HepG2 (cell line): ENCODE data around the gene GPBP1. TPM values are rescaled to one million over a fixed set of nuclear protein-coding genes. Genes with fewer than 3 reads are reported as not detected.

Source experiments
- ATAC-seq: fragments of 200-7000 bp; cut with Tn5 transposase; 3 replicates; pipeline ENCODE4 v1.9.1; 2020; ENCODE audit warnings: mild to moderate bottlenecking, moderate library complexity
- BruUV-seq: library from RNA; stranded (reverse); fragments of 400-500 nt; replicated peaks from 2 replicates; lab custom pipeline; 2021; lab: Mats Ljungman, UMichigan
- CTCF ChIA-PET: fragments of 300-600 bp; formaldehyde crosslinking; extraction: SDS; loops from one replicate; lab custom pipeline; 2021; ENCODE audit warnings: low total read pairs, inconsistent platforms, low intra/inter-chr PET ratio; lab: Yijun Ruan, JAX
- POLR2A ChIA-PET: fragments of 350-600 bp; sonication (Branson Sonifier 250); formaldehyde crosslinking; loops from one replicate; lab custom pipeline; 2020; ENCODE audit warnings: antibody characterized with exemption, inconsistent platforms; lab: Yijun Ruan, JAX
- DNase-seq: peaks from one replicate; pipeline ENCODE4 v3.0.0-alpha.2; 2015; ENCODE audit warnings: low spot score
- FAIRE-seq: peaks from 3 replicates; lab custom pipeline; 2011; peaks lifted over from hg19 to GRCh38; lab: Jason Lieb, UNC
- H2AFZ ChIP-seq: one replicate; pipeline ENCODE4 v1.6.1; 2011; ENCODE audit warnings: low read length, inconsistent platforms
- H3K27ac ChIP-seq: fragments of 300-600 bp; 3 replicates; pipeline ENCODE4 v1.8.0; 2011; ENCODE audit warnings: mixed run types, mild to moderate bottlenecking, mixed read lengths, low read length, inconsistent platforms; ENCODE audit not compliant: insufficient read depth; ENCODE audit errors: extremely low read length
- H3K27me3 ChIP-seq, 2 experiments: fragments of 200-600 bp in 1 of 2; 2 replicates in 1 of 2; 3 replicates in 1 of 2; pipeline versions ENCODE4 v1.6.0 to v1.8.0; 2011; ENCODE audit warnings: low read length in 2 of 2, mild to moderate bottlenecking in 2 of 2, moderate library complexity in 2 of 2, inconsistent platforms in 1 of 2; ENCODE audit not compliant: insufficient read depth in 2 of 2, control insufficient read depth in 1 of 2
- H3K36me3 ChIP-seq, 2 experiments: fragments of 200-600 bp in 1 of 2; replicated peaks in 1 of 2; 2 replicates in 1 of 2; 3 replicates in 1 of 2; pipeline versions ENCODE4 v1.5.1 to v1.8.0; 2011; ENCODE audit warnings: low read length in 2 of 2, inconsistent platforms in 1 of 2; ENCODE audit not compliant: insufficient read depth in 2 of 2, control insufficient read depth in 1 of 2
- H3K4me1 ChIP-seq: 2 replicates; pipeline ENCODE4 v1.5.1; 2012; ENCODE audit warnings: low read length, inconsistent platforms; ENCODE audit not compliant: insufficient read depth
- H3K4me2 ChIP-seq: 2 replicates; pipeline ENCODE4 v1.6.0; 2011; ENCODE audit warnings: low read depth, low read length, inconsistent platforms
- H3K4me3 ChIP-seq, 3 experiments: fragments of 200-600 bp in 1 of 3; sonication (generic), shearing (Covaris generic) in 1 of 3; replicated peaks in 1 of 3; 2 replicates each; pipeline ENCODE4 v1.5.1; 2011 to 2016; ENCODE audit warnings: low read length in 3 of 3, inconsistent platforms in 2 of 3, low read depth in 2 of 3, mild to moderate bottlenecking in 2 of 3, control low read depth in 1 of 3, mixed read lengths in 1 of 3; ENCODE audit not compliant: insufficient read depth in 1 of 3
- H3K79me2 ChIP-seq: one replicate; pipeline ENCODE4 v1.6.1; 2011; ENCODE audit warnings: low read length, inconsistent platforms; ENCODE audit not compliant: insufficient read depth
- H3K9ac ChIP-seq: 2 replicates; pipeline ENCODE4 v1.6.0; 2011; ENCODE audit warnings: mild to moderate bottlenecking, low read depth, low read length, inconsistent platforms; ENCODE audit not compliant: insufficient read depth
- H3K9me3 ChIP-seq: 2 replicates; pipeline ENCODE4 v1.5.1; 2012; ENCODE audit warnings: mild to moderate bottlenecking, low read length
- H4K20me1 ChIP-seq: 2 replicates; pipeline ENCODE4 v1.6.0; 2011; ENCODE audit warnings: inconsistent platforms, mild to moderate bottlenecking, low read length, moderate library complexity; ENCODE audit not compliant: insufficient read depth
- ARID3A ChIP-seq: IDR thresholded peaks from 2 replicates; pipeline ENCODE4 v1.6.1; 2012; ENCODE audit warnings: low read depth, low read length, improper control_type of control experiment
- ARID5B ChIP-seq: IDR thresholded peaks from 2 replicates; pipeline ENCODE4 v1.4.0; 2020; ENCODE audit warnings: mild to moderate bottlenecking, missing genetic modification reagents
- RBM22 ChIP-seq: fragments of 200-400 bp; formaldehyde crosslinking; optimal IDR thresholded peaks from 2 replicates; pipeline ENCODE3; 2017; ENCODE audit warnings: mild to moderate bottlenecking, low read length, moderate library complexity
- SNAPC2 ChIP-seq: sonication (generic); formaldehyde crosslinking; IDR thresholded peaks from 2 replicates; pipeline ENCODE4 v1.8.1; 2022; ENCODE audit warnings: mild to moderate bottlenecking, missing genetic modification reagents
- WGBS: methylation state at CpG from one replicate; pipeline ENCODE4 v1.1.6; 2017; ENCODE audit warnings: low lambda C conversion rate; 5-methylcytosine and 5-hydroxymethylcytosine counted together
- in situ Hi-C: cut with HindIII; loops from 2 replicates; pipeline ENCODE4 v1.10.0; 2017; ENCODE audit warnings: low pct_unique_long_range_greater_than_20kb; ENCODE audit not compliant: extremely low pct_ligation_motif_present
- intact Hi-C: fragments of 100-400 bp; cut with micrococcal nuclease; formaldehyde crosslinking; loops from one replicate; pipeline ENCODE4 v1.10.0; 2022; ENCODE audit not compliant: unreplicated experiment
- polyA plus RNA-seq, 8 experiments: library from polyadenylated mRNA; depleted of rRNA in 3 of 8; stranded (reverse) in 7 of 8; unstranded in 1 of 8; fragments of >200 nt; fragmentation: Illumina TruSeq in 4 of 8; extraction: Trizol in 4 of 8; gene quantifications; 2 replicates each; pipeline versions ENCODE4 v1.2.1 to v1.2.3, GENCODE V29; 2011 to 2016; ENCODE audit warnings: low read depth in 4 of 8, missing spikeins in 1 of 8, mixed read lengths in 1 of 8; ENCODE audit not compliant: insufficient read depth in 1 of 8
- total RNA-seq, 5 experiments: library from RNA; depleted of rRNA; stranded (reverse); fragments of >200 nt; fragmentation: Illumina TruSeq; extraction: Trizol; gene quantifications; 2 replicates each; pipeline ENCODE4 v1.2.3, GENCODE V29; 2016; ENCODE audit warnings: low read depth in 1 of 5
- TF ChIP-seq, protein P1 (sequence below): sonication (generic); formaldehyde crosslinking; IDR thresholded peaks from 2 replicates; pipeline ENCODE4 v1.5.0; 2020; ENCODE audit warnings: mild to moderate bottlenecking, low read depth, missing genetic modification reagents, borderline replicate concordance
- TF ChIP-seq, protein P2 (sequence below): fragments of 450-650 bp; IDR thresholded peaks from 2 replicates; pipeline ENCODE4 v1.6.1; 2016

The GPBP1 gene
- total and polyA plus RNA-seq, 2 of the 13 experiments (the other 11 are each of a cell fraction or from before 2014, with no cell fraction given) = 27.1 to 72.2 TPM

DNA sequence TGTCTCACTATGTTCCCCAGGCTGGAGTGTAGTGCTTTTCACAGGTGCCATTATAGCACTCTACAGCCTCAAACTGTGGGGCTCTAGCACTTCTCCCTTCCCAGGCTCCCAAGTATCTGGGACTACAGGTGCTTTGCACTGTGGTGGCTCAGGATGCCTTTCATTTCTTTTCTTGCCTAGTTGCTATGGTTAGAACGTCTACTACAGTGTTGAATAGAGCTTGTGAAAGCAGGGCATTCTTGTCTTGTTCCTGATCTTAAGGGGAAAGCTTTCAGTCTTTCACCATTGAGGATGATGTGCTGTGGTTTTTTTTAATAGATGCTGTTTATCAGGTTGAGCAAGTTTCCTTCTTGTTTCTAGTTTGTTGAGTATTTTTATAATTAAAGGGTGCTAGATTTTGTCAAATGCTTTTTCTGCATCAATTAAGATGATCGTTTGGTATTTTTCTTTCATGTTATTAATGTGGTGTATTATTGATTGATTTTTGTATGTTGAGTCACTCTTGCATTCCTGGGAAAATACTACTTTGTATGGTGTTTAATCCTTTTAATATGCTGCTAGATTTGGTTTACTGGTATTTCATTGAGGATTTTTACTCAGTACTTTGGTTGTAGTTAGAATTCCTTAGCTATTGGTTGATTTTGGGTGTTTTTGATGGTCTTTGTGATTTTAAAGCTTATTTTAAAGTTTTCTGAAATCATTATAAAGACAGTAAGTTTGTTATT lies 35.6 kb downstream of the GPBP1 start:
- Histone ChIP-seq H3K4me2 (no peak overlapping the region), H3K9ac (no peak overlapping the region), H2AFZ (no peak overlapping the region), H3K9me3 (no peaks in the 10 kb centered on the region), H4K20me1 (peaks cover 58% of the 10 kb centered on the region), H3K27me3 (no peaks in the 10 kb centered on the region), H3K27ac (no peak overlapping the region), H3K4me3 (no peak overlapping the region), H3K79me2 (peaks cover 98% of the 10 kb centered on the region), H3K4me1 (peaks cover 41% of the 10 kb centered on the region), H3K36me3 (peaks cover 1 to 16% of the 10 kb centered on the region in 2 experiments; a peak in 3 of 5 replicates)
- DNase-seq (no peak), ATAC-seq (no peak), FAIRE-seq (peak; percentile 15)
- CTCF ChIA-PET = no interaction called here
- no TSS peak for BruUV-seq
- WGBS = 74% methylated on average over 2 of the region's 2 CpGs
- TF ChIP-seq ARID3A (peak; percentile 25; the same call in 1 of the 2 replicates), RBM22 (peak; percentile 42)
- TF ChIP-seq, protein P1, sequence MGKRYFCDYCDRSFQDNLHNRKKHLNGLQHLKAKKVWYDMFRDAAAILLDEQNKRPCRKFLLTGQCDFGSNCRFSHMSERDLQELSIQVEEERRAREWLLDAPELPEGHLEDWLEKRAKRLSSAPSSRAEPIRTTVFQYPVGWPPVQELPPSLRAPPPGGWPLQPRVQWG (CRISPR knock-in tag) = no peak
- in situ Hi-C loops (loop anchor here (10.0 kb wide), 1 partner anchor 305 kb away; the partner anchor contains the start of gene SETD9), intact Hi-C loops (no loop called here)
- POLR2A ChIA-PET = no interaction called here

DNA sequence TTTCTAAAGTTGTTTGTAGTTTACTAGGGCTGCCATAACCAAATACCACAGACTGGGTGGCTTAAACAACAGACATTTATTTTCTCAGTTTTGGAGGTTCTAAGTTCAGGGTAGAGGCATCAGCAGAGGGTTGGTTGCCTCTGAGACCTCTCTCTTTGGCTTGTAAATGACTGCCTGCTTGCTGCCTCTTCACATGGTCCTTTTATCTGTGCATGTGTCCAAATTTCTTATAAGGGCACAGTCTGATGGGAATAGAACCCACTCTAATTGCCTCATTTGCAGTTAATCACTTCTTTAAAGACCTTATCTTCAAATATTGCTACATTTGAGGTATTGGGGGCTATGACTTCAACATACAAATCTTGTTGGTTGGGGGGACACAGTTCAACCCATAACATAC lies 36.8 kb downstream of the GPBP1 start:
- ChIA-PET POLR2A (no interaction called here), CTCF (no interaction called here)
- Histone ChIP-seq H3K4me3 (no peak overlapping the region), H2AFZ (no peak overlapping the region), H4K20me1 (peaks cover 55% of the 10 kb centered on the region), H3K9me3 (no peaks in the 10 kb centered on the region), H3K79me2 (peaks cover 98% of the 10 kb centered on the region), H3K27me3 (no peaks in the 10 kb centered on the region), H3K4me1 (peaks cover 41% of the 10 kb centered on the region), H3K9ac (no peak overlapping the region), H3K36me3 (peaks cover 4 to 23% of the 10 kb centered on the region in 2 experiments), H3K27ac (no peak overlapping the region), H3K4me2 (peak overlapping the region; percentile 5; the same call in 1 of the 2 replicates)
- peak; percentile 69 for ATAC-seq
- in situ Hi-C loops (loop anchor here (10.0 kb wide), 1 partner anchor 306 kb away; the partner anchor contains the start of gene SETD9), intact Hi-C loops (no loop called here)
- TF ChIP-seq, protein P2, sequence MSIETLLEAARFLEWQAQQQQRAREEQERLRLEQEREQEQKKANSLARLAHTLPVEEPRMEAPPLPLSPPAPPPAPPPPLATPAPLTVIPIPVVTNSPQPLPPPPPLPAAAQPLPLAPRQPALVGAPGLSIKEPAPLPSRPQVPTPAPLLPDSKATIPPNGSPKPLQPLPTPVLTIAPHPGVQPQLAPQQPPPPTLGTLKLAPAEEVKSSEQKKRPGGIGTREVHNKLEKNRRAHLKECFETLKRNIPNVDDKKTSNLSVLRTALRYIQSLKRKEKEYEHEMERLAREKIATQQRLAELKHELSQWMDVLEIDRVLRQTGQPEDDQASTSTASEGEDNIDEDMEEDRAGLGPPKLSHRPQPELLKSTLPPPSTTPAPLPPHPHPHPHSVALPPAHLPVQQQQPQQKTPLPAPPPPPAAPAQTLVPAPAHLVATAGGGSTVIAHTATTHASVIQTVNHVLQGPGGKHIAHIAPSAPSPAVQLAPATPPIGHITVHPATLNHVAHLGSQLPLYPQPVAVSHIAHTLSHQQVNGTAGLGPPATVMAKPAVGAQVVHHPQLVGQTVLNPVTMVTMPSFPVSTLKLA = 0 out of 2 replicates have a peak, but pooled peaks have one; percentile 13
- TF ChIP-seq ARID5B (CRISPR knock-in tag) (no peak), SNAPC2 (CRISPR knock-in tag) (no peak)
- FAIRE-seq = no peak
- no TSS peak for BruUV-seq
- no peak for DNase-seq
